DOHH2 (cell line): ENCODE measurements around the gene LAMA3.

Source experiments
- H3F3A ChIP-seq: fragments of 200-600 bp; sonication (generic), shearing (Covaris generic); 2 replicates; pipeline ENCODE4 v1.6.0; 2016; ENCODE audit warnings: antibody characterized with exemption, mild to moderate bottlenecking; ENCODE audit not compliant: control insufficient read depth, insufficient read depth
- H3K27ac ChIP-seq: fragments of 200-600 bp; sonication (generic); 2 replicates; pipeline ENCODE4 v1.5.1; 2014; ENCODE audit warnings: low read depth, mild to moderate bottlenecking, low read length, moderate library complexity
- H3K27me3 ChIP-seq: fragments of 200-600 bp; sonication (generic); 2 replicates; pipeline ENCODE4 v1.6.1; 2014; ENCODE audit warnings: mild to moderate bottlenecking, low read length, mixed read lengths; ENCODE audit not compliant: control insufficient read depth
- H3K36me3 ChIP-seq: fragments of 200-600 bp; sonication (generic); 2 replicates; pipeline ENCODE4 v1.6.1; 2014; ENCODE audit warnings: mild to moderate bottlenecking, low read length, moderate library complexity, mixed read lengths; ENCODE audit not compliant: control insufficient read depth
- H3K4me1 ChIP-seq: fragments of 200-600 bp; sonication (generic); 2 replicates; pipeline ENCODE4 v1.6.1; 2014; ENCODE audit warnings: mild to moderate bottlenecking, low read length, mixed read lengths; ENCODE audit not compliant: control insufficient read depth
- H3K4me2 ChIP-seq: fragments of 200-600 bp; sonication (generic); 2 replicates; pipeline ENCODE4 v1.6.0; 2014; ENCODE audit warnings: mild to moderate bottlenecking, low read length, moderate library complexity
- H3K4me3 ChIP-seq: fragments of 200-600 bp; sonication (generic); 2 replicates; pipeline ENCODE4 v1.5.1; 2014; ENCODE audit warnings: mild to moderate bottlenecking, low read length, mixed read lengths
- H3K79me2 ChIP-seq: fragments of 200-600 bp; sonication (generic); 2 replicates; pipeline ENCODE4 v1.6.1; 2014; ENCODE audit warnings: mild to moderate bottlenecking, low read length, mixed read lengths; ENCODE audit not compliant: control insufficient read depth
- H3K9me2 ChIP-seq: fragments of 200-600 bp; sonication (generic); replicated peaks from 2 replicates; pipeline ENCODE4 v1.6.1; 2014; ENCODE audit warnings: mild to moderate bottlenecking, low read length, mixed read lengths; ENCODE audit not compliant: control insufficient read depth
- H3K9me3 ChIP-seq: fragments of 200-600 bp; sonication (generic); 2 replicates; pipeline ENCODE4 v1.6.1; 2014; ENCODE audit warnings: antibody characterized with exemption, low read length, mixed read lengths; ENCODE audit not compliant: control insufficient read depth, insufficient read depth
- H4K20me1 ChIP-seq: fragments of 200-600 bp; sonication (generic); 2 replicates; pipeline ENCODE4 v1.6.0; 2014; ENCODE audit warnings: low read depth, mild to moderate bottlenecking, antibody characterized with exemption, low read length, moderate library complexity; ENCODE audit not compliant: control insufficient read depth, insufficient read depth
- EZH2phosphoT487 ChIP-seq: fragments of 200-600 bp; sonication (generic); IDR thresholded peaks from 2 replicates; pipeline ENCODE4 v1.6.1; 2017; ENCODE audit warnings: borderline replicate concordance, mild to moderate bottlenecking, antibody characterized with exemption, low read length, moderate library complexity, mixed read lengths
- TF ChIP-seq, protein P1 (sequence below): fragments of 200-600 bp; sonication (generic); IDR thresholded peaks from one replicate; pipeline ENCODE4 v1.5.1; 2014; ENCODE audit warnings: antibody characterized with exemption, mild to moderate bottlenecking, low read depth, low read length; ENCODE audit not compliant: poor library complexity, severe bottlenecking

LAMA3 gene

DNA sequence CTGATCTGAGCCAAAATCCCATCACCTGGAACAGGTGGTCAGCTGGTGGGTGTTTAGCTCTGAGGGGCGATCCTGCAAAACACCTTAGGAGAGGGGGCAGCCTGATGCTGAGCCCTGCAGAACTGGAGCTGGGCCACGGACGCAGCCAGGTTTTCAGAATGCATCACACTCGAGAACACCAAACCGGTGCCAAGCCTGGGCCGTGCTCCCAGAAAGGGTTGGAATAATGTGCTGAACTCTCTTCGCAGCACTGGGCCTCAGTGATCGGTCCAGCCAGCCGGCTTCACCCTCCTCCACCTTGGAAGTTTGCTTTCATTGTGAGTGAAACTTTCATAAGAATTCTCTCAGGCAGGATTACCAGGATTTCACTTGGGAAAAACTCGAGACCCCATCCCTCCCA, 268.8 kb downstream of the LAMA3 start:
- no peaks in the 10 kb centered on the region for H3K9me2 ChIP-seq
- H4K20me1 ChIP-seq, result no peaks in the 10 kb centered on the region
- H3F3A ChIP-seq, result no peaks in the 10 kb centered on the region
- TF ChIP-seq, protein P1, sequence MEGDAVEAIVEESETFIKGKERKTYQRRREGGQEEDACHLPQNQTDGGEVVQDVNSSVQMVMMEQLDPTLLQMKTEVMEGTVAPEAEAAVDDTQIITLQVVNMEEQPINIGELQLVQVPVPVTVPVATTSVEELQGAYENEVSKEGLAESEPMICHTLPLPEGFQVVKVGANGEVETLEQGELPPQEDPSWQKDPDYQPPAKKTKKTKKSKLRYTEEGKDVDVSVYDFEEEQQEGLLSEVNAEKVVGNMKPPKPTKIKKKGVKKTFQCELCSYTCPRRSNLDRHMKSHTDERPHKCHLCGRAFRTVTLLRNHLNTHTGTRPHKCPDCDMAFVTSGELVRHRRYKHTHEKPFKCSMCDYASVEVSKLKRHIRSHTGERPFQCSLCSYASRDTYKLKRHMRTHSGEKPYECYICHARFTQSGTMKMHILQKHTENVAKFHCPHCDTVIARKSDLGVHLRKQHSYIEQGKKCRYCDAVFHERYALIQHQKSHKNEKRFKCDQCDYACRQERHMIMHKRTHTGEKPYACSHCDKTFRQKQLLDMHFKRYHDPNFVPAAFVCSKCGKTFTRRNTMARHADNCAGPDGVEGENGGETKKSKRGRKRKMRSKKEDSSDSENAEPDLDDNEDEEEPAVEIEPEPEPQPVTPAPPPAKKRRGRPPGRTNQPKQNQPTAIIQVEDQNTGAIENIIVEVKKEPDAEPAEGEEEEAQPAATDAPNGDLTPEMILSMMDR, result no peak
- TF ChIP-seq EZH2phosphoT487, result no peak
- H3K36me3 ChIP-seq, result no peaks in the 10 kb centered on the region
- no peak overlapping the region for H3K27ac ChIP-seq
- H3K27me3 ChIP-seq, result peaks cover 3% of the 10 kb centered on the region; the same call in 1 of the 2 replicates
- no peaks in the 10 kb centered on the region for H3K9me3 ChIP-seq
- no peak overlapping the region for H3K4me3 ChIP-seq
- H3K79me2 ChIP-seq, result no peaks in the 10 kb centered on the region
- H3K4me2 ChIP-seq, result no peak overlapping the region
- no peaks in the 10 kb centered on the region for H3K4me1 ChIP-seq

DNA sequence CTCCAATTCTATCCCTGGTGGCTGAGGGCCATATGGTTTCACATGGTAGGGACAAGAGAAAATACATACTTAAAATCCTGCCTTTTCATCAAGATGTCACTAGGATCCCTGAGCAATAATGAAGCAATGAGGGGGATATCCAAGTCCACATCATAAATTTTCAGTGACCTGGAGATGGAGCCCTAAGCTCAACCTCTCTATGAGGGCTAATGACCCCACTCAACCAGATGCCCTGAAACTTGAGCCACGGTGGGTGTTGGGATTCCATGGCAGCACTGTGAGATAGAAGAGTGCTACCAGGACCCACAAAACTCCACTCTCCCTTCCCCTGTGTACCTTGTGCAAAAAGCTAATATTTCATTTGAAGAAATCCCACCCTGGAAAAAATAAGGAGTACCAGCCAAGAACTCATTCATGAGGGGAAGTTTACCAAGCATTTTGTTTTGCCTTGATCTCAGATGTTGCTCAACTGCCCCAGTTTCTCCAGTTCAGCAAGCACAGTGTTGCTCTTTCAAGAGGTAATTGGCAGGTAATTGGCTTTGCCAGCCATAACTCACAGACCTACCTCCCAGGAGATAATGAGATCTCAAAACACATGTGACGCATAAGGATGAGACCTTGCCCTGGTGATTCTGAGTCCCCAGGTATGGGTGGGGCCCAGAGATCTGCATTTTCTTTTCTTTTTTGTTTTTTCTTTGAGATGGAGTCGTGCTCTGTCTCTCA, 274.4 kb downstream of the LAMA3 start:
- Histone ChIP-seq H3K36me3 (no peaks in the 10 kb centered on the region), H4K20me1 (no peaks in the 10 kb centered on the region), H3K4me3 (no peak overlapping the region), H3F3A (no peaks in the 10 kb centered on the region), H3K4me2 (no peak overlapping the region), H3K27ac (no peak overlapping the region), H3K27me3 (peaks cover 3% of the 10 kb centered on the region; the same call in 1 of the 2 replicates), H3K9me2 (no peaks in the 10 kb centered on the region), H3K79me2 (no peaks in the 10 kb centered on the region), H3K4me1 (peaks cover 8% of the 10 kb centered on the region), H3K9me3 (no peaks in the 10 kb centered on the region)
- TF ChIP-seq EZH2phosphoT487, result no peak
- TF ChIP-seq, protein P1, result no peak

DNA sequence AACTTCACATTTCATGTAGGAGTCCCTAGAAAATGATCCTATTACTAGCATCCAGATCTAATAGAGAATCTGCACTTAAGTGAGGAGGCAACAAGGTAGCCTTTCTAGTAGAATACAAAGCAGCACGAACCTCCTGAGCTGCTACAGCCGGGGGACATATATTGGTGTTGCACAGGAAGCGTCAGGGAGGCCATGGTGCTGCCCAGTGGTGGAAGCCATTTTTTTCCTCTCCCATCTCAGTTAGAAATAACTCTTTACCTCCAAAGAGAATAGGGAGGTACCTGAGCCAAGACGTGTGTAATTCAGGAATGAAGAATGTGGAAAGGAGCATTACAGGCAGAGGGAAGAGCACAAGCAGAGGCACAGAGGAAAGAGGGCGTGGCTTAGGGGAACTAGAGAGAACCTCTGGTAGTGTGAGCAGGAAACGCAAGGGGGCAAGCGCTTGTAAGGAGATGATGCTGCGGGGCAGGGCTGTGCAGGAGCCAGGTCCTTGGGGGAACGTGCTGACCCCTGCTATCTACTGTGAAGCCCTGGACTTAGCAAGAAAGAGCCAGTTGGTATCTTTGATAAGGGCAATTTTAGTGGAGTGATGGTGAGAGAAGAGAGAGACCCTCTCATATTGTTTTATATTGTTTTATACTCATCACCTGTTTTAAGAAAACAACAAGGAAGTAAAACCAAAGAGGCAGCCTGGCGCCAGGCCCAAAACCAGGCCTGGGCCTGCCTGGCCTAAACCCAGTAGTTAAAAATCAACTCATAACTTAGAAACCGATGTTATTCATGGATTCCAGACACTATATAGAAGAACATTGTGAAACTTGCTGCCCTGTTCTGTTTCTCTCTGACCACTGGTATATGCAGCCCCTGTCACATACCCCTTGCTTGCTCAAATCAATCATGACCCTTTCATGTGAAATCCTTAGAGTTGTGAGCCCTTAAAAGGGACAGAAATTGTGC, 275.3 kb downstream of the LAMA3 start:
- Histone ChIP-seq H3K27ac (no peak overlapping the region), H3K27me3 (peaks cover 3% of the 10 kb centered on the region; the same call in 1 of the 2 replicates), H3K4me1 (peaks cover 8% of the 10 kb centered on the region), H3K79me2 (no peaks in the 10 kb centered on the region), H3K4me2 (no peak overlapping the region), H3K36me3 (no peaks in the 10 kb centered on the region), H3F3A (no peaks in the 10 kb centered on the region), H3K4me3 (no peak overlapping the region), H3K9me2 (no peaks in the 10 kb centered on the region), H4K20me1 (no peaks in the 10 kb centered on the region), H3K9me3 (no peaks in the 10 kb centered on the region)
- TF ChIP-seq EZH2phosphoT487, result no peak
- TF ChIP-seq, protein P1, result no peak
